HG02763 (cell line): Measurements from ENCODE around the gene PAX3.
"Not testable (repeated sequence)": the region's sequence is repeated elsewhere in the genome, so short reads cannot be mapped to it uniquely, and the experiment has no call there.

Experiments
- ATAC-seq: cut with Tn5 transposase; IDR thresholded peaks from one replicate; pipeline ENCODE4 v1.9.1; 2021; ENCODE audit warnings: mild to moderate bottlenecking, moderate library complexity; ENCODE audit not compliant: unreplicated experiment

PAX3 gene

DNA sequence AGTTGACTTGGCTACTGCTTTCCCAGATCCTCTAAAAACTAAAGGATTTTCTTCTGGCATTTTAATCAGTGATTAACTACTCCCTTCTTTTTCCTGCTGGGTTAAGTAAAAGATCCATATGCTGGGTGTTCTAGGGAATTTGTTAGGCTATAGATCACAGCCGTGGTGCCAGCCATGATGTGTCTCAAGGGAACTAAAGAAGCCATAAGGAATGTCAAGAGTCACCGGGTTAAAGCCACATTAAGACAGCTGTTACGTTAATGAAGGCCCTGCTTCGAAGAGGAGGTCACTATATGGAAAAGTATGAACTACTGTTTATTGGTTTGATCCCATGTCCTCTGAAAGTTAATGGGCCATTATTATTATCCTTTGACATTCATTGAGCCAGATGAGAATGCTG, 70.7 kb downstream of the PAX3 start:
- ATAC-seq = no peak

DNA sequence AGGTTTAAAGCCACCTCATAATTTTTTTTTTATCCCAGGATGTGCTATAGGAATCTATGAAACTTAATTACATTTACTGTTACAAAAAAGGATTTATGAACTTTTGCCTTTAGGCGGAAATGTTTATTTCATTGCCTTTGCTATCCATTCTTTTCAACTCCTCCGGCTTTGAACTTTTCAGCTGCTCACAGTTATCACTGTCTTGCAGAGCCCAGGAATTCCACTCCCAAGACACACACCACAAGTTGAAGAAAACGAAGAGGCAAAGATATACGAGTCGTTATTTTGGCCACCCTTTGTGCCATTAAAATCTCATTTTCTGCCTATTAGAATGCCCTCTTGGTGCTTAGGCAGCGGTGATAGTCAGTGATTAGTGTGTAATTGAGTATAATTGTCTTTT, 80.0 kb downstream of the PAX3 start:
- no peak for ATAC-seq

DNA sequence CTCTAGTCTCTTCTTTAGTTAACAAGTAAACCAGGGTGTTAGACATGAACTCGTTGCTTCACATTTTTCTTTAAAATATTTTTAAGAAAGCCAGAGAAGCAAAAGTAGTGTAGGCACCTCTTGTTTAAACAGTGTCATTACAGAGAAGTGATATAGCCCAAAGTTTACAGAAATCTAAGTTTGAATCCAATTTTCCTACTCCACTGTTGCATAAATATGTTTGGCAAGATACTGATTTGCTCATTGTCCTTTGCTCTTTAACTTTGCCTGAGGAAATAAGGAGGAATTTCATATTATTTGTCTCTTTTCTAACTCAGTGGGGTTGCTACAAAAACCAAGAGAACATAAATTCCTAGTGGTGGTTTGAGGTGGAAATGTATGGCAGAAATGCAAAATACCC, 81.1 kb downstream of the PAX3 start:
- ATAC-seq = no peak

DNA sequence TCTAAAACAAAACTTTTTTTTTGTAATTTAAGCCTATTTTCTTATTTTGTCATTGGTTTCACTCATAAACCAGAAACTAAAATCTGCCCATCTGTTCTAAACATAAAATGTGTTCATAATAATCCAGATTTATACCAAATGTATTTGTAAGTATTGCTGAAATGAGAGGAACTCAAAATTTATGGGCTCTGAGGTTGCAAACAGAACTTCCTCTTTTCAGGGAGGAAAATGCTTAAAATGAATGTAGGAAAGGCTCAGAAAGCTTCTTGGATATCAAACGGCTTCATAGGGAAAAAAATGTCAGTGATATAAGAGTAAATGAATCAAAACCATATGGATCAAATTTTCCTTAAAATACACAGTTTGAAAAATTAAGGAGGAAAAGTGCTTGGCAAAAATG, 83.9 kb downstream of the PAX3 start:
- ATAC-seq = no peak

DNA sequence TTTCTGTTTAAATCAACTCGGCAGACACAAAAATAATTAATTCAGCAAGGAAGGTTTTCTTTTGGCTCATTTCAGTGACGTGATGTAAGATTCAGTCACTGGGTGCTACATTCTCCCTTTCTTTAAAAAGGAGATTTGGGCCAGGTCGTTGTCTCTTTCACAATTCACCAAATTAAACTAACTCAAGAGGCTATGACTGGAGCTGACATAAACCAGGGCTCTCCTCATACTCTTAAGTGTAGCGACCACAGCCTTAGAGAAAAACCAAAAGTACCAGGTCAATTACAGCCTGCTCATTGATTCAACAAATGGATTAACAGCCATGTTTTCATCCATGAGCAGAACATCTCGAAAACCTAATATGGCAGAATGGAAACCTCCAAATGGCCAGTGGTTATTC, 85.7 kb downstream of the PAX3 start:
- ATAC-seq = no peak

DNA sequence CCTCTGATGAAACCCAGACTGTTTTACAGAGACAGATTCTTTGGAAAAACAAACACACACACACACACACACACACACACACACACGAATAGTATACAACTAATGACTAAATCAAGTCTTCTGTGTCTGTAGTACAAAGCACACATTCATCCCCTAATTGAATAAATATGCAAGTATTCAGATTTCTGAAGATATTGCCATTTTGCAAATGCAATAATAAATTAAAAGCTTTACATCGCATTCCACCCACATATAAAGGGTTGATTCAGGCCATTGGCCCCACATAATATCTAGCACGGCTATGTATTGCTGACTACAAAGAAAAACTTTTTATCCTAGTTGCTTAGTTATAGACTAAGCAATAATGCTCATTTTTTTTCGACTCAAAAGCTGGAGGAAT, 86.2 kb downstream of the PAX3 start:
- no peak for ATAC-seq

DNA sequence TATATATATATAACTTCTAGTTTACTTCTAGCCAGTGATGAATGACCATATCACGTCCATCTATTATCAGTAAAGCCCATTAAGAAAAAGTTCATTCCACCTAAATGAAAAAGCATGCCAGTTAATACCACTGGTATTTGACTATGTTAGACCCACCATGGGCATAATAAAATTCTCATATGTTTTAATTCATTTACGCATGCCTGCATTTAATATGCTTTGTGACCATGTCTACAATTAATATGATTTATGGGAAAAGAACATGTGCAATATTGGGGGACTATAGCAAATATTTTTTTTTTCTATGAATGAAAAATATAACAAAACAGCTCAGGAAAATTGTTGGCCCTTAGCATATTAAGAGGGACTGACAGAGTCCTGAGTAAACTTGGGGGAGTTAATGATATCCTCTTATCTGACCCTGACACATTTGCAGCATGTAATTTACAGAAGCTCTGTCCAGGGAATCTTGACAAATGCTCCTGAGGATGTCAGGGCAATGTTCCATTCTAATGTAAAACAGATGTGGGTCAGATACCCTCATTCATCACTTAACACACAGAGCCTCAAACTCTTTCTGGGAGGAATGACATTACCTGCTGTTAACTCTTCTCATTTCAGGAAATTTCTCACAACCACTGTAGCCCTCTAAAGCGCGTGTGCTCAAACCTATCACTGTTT, 90.6 kb downstream of the PAX3 start:
- ATAC-seq = no peak

DNA sequence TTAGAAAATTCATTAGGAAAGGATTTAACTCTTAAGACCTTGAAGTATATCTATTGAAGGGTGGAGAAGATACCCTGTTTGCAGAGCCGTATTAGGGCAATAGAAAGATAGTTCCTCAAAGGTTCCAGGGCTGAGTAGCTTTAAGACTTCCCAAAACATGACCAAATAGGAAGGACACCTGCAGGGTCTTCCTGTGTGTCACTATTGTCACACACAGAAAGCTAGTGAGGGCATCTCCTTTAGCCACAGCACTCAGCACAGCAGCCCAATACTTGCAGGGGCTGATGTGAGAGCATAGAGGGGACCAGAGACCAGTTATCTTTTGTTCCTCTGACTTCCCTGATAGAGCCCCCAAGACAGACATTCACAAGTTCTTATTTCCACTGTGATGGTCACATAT, 93.7 kb downstream of the PAX3 start:
- no peak for ATAC-seq

DNA sequence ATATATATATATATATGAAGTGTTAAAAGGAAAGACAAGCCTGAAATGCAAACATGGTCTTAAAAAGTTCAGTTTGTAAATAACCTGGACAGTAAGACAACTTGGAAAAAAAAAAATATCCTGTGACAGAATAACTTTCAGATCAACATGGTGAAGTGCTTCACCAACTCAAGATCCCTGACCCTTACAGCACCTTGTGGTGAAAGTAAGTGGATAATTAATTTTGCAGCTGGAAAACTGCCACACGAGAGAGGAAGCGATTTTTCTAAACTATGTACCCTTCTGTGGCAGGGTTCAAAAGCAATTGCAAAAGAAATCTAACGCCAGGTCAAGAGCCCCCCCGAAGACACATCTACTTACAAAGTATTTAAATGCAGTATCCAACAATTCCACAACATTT, 95.8 kb downstream of the PAX3 start:
- ATAC-seq = no peak

DNA sequence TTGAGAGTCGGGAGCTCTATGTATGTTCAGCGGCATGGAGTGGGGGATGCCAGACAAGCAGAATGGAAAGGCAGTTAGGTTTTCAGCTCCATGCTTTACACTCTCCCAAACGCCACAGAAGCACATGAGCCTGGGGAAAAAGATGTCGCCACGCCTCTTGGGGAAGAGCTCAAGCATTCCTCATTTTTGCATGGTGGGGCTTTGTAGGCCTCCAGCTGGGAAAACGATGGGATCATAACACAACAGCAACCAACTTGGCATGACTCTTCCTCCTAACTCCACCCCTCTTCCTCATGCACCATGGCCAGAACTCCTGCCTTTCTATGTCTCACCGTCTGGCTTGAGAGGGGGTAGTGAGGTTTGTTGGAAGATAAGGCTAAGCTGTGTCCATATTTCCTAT, 102.6 kb downstream of the PAX3 start:
- no peak for ATAC-seq

DNA sequence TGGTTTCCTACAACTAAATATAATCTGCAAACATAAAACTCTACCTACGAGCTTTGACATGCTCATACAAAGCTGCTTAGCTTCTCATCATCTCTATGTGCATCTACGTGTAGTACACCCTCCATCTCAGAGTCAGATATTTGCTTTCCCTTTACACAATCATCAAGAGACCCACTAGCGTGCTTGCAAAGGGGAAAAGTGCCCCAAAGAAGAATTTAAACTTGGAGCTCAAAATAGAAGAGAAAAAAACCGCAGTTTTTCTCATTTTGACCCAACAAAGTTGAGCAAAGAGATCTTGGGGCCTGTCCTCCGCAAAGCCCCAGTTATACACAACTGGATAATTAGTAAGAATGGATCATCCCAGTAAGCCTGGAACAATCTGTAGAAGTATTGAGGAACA, 104.1 kb downstream of the PAX3 start:
- ATAC-seq = no peak

DNA sequence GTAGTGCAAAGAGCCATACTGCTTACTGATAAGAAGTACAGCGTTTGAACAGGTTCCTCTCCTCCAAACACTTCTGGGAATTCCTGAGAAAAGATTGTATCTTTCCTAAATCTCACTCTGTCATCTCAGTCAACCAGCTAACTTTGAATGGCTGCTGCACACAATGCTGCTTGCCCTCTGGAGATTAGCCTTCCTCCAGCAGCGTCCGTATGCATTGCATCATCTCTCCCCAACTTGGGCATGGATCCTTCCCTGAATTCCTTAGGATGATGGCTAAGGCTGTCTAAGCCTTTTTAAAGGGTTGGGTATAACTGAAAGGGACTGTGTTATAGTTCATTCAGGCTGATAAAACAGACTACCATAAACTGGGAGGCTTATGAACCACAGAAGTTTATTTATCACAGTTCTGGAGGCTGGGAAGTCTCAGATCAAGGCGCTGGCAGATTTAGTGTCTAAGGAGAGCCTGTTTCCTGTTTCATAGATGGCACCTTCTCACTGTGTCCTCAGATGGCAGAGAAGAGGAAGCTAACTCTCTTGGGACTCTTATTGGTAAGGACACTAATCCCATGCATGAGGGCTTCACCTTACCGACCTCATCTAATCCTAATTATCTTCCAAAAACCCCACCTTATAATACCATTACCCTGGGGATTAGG, 105.3 kb downstream of the PAX3 start:
- ATAC-seq = no peak

DNA sequence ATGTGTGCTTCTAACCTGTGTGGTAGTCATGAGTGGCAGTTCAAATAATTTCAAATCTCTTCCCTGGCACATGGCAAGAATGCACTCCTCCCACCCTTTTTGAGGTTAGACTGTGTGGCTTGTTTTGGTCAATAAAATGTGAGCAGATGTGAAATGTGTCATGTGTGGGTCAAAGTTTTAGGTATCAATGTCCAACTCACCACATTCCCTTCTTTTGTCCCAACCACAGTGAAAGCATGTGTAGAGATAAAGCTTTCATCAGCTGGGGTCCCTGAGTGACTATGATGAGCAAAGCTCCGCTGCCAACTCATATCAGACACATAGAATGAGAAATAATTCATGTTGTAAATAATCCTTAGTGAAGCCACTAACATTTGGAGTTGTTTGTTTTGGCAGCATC, 118.2 kb downstream of the PAX3 start:
- ATAC-seq = no peak

DNA sequence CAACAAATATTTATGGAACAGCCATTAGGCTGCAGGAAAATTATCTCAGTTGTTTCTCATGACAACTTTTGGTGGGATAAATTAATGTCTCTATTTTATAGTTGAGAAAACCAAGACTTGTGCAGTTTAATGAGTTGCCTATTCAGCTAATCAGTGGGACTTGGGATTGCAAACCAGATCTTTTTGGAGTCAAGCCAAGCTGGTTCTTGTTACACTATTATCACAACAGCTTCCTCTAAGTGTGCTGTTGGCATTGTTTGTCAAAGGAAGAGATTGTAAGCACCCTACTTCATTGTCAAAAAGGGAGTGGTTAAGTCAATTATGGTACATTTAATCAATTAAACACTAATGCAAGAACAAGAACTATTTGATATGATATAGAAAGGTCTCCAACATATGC, 119.2 kb downstream of the PAX3 start:
- ATAC-seq = no peak

DNA sequence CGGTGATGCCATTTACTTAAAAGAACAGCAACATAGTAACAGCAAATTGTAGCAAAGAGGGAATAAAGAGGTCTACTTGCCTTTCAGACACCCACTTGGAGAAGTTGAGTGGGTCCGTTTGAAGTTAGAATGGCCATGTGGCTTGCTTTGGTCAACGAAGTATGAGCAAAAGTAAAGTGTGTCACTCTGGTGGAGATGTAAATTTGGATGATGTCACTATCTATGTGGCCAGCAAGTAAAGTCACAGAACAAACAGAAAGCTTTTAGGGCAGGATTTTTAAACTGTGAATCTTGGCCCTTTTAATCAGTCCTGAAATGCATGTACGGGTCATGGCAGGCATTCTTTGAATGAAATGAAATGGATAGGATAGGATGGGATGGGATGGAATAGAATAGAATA, 120.3 kb downstream of the PAX3 start:
- no peak for ATAC-seq

DNA sequence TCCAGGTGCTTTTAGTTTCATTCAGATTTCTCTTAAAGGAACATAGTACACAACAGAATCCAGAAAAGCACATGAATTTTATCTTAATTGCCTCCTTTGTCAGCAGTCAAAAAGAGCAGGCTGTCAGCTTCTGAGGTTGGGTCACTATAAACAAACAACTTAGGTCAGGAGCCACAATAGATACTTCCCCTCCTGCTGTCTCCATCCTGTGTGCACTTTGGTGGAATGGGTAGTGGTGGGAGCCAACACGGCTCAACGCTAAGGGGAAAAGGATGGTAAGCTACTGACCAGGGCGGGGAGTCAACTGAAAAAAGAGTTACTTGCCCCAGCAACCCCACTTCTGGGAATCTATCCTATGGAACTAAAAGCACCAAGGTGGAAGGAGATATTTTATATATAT, 121.9 kb downstream of the PAX3 start:
- ATAC-seq = no peak

DNA sequence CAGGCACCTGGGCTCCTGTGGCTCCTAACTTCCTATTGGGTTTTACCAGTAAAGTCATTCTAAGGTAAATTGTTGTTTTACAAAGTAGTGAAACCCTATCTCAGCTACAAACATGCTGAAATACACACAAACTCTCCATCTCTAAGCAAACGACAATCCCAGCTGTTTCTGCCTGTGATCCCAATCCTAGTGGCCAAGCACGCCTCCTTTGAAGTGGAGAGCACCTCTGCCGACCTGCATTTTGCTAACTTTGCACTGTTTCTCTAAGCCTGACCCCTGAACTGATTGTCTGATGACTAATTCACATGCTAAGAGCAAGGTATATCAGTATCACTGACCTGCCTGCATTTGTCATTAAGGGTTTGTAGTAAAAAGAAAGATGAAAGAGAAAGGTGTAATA, 124.3 kb downstream of the PAX3 start:
- no peak for ATAC-seq

DNA sequence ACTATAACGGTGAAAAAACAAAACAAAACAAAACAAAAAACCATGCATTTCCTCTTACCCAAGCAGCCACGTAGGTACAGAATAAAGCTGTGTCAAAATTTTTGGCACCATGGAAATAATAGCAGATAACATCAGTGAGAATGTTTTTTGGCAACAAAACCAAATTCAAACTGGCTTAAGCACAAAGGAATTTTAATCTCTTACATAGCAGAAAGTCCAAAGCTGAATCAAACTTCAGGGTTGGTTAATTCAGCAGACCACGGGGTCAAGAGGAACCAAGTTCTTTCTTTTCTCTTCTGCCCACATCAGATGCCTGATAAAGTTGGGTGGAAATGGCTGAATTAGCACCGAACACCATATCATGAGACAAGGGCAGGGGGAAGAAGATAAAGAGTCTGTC, 129.5 kb downstream of the PAX3 start:
- no peak for ATAC-seq

DNA sequence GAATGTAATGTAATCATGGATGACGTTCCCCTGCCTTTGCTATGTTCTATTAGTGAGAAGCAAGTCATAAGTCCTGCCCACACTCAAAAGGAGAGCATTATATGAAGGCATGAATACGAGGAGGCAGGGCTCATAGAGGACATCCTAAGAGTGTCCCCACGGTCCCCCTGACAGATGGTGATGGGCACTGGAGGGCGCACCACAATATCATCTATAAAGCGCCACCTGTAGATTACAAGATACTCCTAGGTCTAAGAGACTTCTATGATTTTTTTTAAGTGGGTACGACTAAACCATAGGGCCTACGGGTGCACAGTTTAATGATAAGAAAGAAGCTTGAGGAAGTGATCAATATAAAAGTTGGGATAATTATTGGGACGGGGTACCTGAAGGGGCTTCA, 131.0 kb downstream of the PAX3 start:
- ATAC-seq = no peak

DNA sequence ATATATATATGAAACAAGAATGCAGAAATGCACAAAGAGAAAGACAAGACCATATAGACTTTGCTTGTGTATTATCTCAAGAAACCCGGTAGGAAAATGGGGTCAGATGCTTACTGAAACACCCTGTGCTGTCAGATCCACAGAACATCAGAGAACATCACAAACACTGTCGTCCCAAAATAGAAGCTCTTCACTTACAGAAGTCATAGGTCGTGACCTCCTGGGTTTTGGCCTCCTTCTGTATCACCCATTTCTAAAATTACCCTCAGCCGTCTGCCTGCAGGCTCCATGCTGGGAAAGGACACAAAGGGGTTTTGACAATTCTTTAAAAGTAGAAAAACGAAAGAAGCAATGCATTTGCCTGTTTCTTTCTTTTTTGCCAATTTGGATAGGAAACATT, 137.9 kb downstream of the PAX3 start:
- no peak for ATAC-seq

DNA sequence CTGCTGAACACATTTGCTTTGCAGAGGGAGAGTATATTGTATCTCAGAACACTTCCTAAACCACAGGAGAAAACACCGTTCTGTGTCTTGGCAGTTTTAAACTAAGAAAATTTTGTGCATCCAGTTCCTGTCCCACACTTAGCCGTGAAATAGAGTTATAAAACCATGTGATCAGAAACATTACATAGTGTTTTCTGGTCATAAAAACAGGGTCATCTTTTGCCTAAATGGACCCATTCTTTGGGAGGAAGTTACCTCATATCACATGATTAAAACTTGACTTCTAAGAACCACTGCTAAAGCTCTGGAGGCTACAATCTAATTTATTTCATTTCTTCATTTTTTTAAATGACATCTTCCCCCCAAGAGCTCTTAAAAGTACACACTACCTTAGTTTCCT, 138.7 kb downstream of the PAX3 start:
- no peak for ATAC-seq

DNA sequence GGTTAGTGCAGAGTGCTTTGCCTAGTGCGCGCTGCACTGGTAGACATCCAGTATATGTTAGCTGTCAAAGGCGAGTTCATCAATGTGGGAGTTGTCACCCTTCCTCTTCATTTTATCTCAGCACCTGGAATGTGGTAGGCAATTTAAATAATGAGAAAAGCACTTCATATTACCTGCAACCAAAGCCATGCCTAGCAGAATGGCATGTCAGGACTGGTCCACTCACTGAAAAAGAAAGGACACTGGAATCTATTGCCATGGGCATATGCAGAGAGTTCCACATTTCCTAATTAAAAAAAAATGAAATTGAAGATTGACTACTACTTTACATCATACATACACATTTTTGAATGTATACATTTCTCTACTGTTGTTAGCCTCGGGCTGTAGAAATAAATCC, 139.6 kb downstream of the PAX3 start:
- no peak for ATAC-seq

DNA sequence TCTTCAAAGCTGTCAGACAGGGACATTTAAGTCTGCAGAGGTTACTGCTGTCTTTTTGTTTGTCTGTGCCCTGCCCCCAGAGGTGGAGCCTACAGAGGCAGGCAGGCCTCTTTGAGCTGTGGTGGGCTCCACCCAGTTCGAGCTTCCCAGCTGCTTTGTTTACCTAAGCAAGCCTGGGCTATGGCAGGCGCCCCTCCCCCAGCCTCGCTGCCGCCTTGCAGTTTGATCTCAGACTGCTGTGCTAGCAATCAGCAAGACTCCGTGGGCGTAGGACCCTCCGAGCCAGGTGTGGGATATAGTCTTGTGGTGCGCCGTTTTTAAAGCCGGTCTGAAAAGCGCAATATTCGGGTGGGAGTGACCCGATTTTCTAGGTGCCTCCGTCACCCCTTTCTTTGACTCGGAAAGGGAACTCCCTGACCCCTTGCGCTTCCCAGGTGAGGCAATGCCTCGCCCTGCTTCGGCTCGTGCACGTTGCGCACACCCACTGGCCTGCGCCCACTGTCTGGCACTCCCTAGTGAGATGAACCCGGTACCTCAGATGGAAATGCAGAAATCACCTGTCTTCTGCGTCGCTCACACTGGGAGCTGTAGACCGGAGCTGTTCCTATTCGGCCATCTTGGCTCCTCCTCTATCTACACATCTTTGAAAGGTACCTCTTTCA, 143.7 kb downstream of the PAX3 start:
- ATAC-seq = not testable (repeated sequence)
